HepG2 (cell line): ENCODE results near the gene BBLN. TPM values are rescaled to one million over a fixed set of nuclear protein-coding genes. Genes with fewer than 3 reads are reported as not detected.

ENCODE experiments used
- ATAC-seq: fragments of 200-7000 bp; cut with Tn5 transposase; 3 replicates; pipeline ENCODE4 v1.9.1; 2020; ENCODE audit warnings: mild to moderate bottlenecking, moderate library complexity
- BruUV-seq: library from RNA; stranded (reverse); fragments of 400-500 nt; replicated peaks from 2 replicates; lab custom pipeline; 2021; lab: Mats Ljungman, UMichigan
- CTCF ChIA-PET: fragments of 300-600 bp; formaldehyde crosslinking; extraction: SDS; loops from one replicate; lab custom pipeline; 2021; ENCODE audit warnings: low total read pairs, inconsistent platforms, low intra/inter-chr PET ratio; lab: Yijun Ruan, JAX
- POLR2A ChIA-PET: fragments of 350-600 bp; sonication (Branson Sonifier 250); formaldehyde crosslinking; loops from one replicate; lab custom pipeline; 2020; ENCODE audit warnings: antibody characterized with exemption, inconsistent platforms; lab: Yijun Ruan, JAX
- DNase-seq: peaks from one replicate; pipeline ENCODE4 v3.0.0-alpha.2; 2015; ENCODE audit warnings: low spot score
- FAIRE-seq: peaks from 3 replicates; lab custom pipeline; 2011; peaks lifted over from hg19 to GRCh38; lab: Jason Lieb, UNC
- H2AFZ ChIP-seq: one replicate; pipeline ENCODE4 v1.6.1; 2011; ENCODE audit warnings: low read length, inconsistent platforms
- H3K27ac ChIP-seq: fragments of 300-600 bp; 3 replicates; pipeline ENCODE4 v1.8.0; 2011; ENCODE audit warnings: mixed run types, mild to moderate bottlenecking, mixed read lengths, low read length, inconsistent platforms; ENCODE audit not compliant: insufficient read depth; ENCODE audit errors: extremely low read length
- H3K27me3 ChIP-seq, 2 experiments: fragments of 200-600 bp in 1 of 2; 2 replicates in 1 of 2; 3 replicates in 1 of 2; pipeline versions ENCODE4 v1.6.0 to v1.8.0; 2011; ENCODE audit warnings: low read length in 2 of 2, mild to moderate bottlenecking in 2 of 2, moderate library complexity in 2 of 2, inconsistent platforms in 1 of 2; ENCODE audit not compliant: insufficient read depth in 2 of 2, control insufficient read depth in 1 of 2
- H3K36me3 ChIP-seq, 2 experiments: fragments of 200-600 bp in 1 of 2; replicated peaks in 1 of 2; 2 replicates in 1 of 2; 3 replicates in 1 of 2; pipeline versions ENCODE4 v1.5.1 to v1.8.0; 2011; ENCODE audit warnings: low read length in 2 of 2, inconsistent platforms in 1 of 2; ENCODE audit not compliant: insufficient read depth in 2 of 2, control insufficient read depth in 1 of 2
- H3K4me1 ChIP-seq: 2 replicates; pipeline ENCODE4 v1.5.1; 2012; ENCODE audit warnings: low read length, inconsistent platforms; ENCODE audit not compliant: insufficient read depth
- H3K4me2 ChIP-seq: 2 replicates; pipeline ENCODE4 v1.6.0; 2011; ENCODE audit warnings: low read depth, low read length, inconsistent platforms
- H3K4me3 ChIP-seq, 3 experiments: fragments of 200-600 bp in 1 of 3; sonication (generic), shearing (Covaris generic) in 1 of 3; replicated peaks in 1 of 3; 2 replicates each; pipeline ENCODE4 v1.5.1; 2011 to 2016; ENCODE audit warnings: low read length in 3 of 3, inconsistent platforms in 2 of 3, low read depth in 2 of 3, mild to moderate bottlenecking in 2 of 3, control low read depth in 1 of 3, mixed read lengths in 1 of 3; ENCODE audit not compliant: insufficient read depth in 1 of 3
- H3K79me2 ChIP-seq: one replicate; pipeline ENCODE4 v1.6.1; 2011; ENCODE audit warnings: low read length, inconsistent platforms; ENCODE audit not compliant: insufficient read depth
- H3K9ac ChIP-seq: 2 replicates; pipeline ENCODE4 v1.6.0; 2011; ENCODE audit warnings: mild to moderate bottlenecking, low read depth, low read length, inconsistent platforms; ENCODE audit not compliant: insufficient read depth
- H3K9me3 ChIP-seq: 2 replicates; pipeline ENCODE4 v1.5.1; 2012; ENCODE audit warnings: mild to moderate bottlenecking, low read length
- H4K20me1 ChIP-seq: 2 replicates; pipeline ENCODE4 v1.6.0; 2011; ENCODE audit warnings: inconsistent platforms, mild to moderate bottlenecking, low read length, moderate library complexity; ENCODE audit not compliant: insufficient read depth
- MYPOP ChIP-seq: sonication (generic); formaldehyde crosslinking; IDR thresholded peaks from 2 replicates; pipeline ENCODE4 v1.8.1; 2023; ENCODE audit warnings: mild to moderate bottlenecking, moderate library complexity, missing genetic modification reagents
- NFRKB ChIP-seq: fragments of 450-650 bp; IDR thresholded peaks from 2 replicates; pipeline ENCODE4 v1.6.1; 2017
- POGK ChIP-seq: sonication (generic); formaldehyde crosslinking; conservative IDR thresholded peaks from 2 replicates; pipeline ENCODE4 v1.8.0; 2022; ENCODE audit warnings: mild to moderate bottlenecking, moderate library complexity, missing genetic modification reagents
- POLR2A ChIP-seq, 2 experiments: IDR thresholded peaks; 2 replicates each; pipeline ENCODE4 v1.6.1; 2011; ENCODE audit warnings: low read depth in 2 of 2, low read length in 2 of 2, mild to moderate bottlenecking in 1 of 2, moderate library complexity in 1 of 2; ENCODE audit not compliant: insufficient read depth in 1 of 2
- TEF ChIP-seq: sonication (generic); formaldehyde crosslinking; IDR thresholded peaks from 2 replicates; pipeline ENCODE4 v1.5.0; 2020; ENCODE audit warnings: missing genetic modification reagents
- ZFY ChIP-seq: sonication (generic); formaldehyde crosslinking; IDR thresholded peaks from 2 replicates; pipeline ENCODE4 v1.4.0; 2020; ENCODE audit warnings: missing genetic modification reagents
- ZHX1 ChIP-seq: sonication (generic); formaldehyde crosslinking; IDR thresholded peaks from 2 replicates; pipeline ENCODE4 v1.8.1; 2022; ENCODE audit warnings: low read depth, mild to moderate bottlenecking, missing genetic modification reagents
- ZNF557 ChIP-seq: sonication (generic); formaldehyde crosslinking; IDR thresholded peaks from 2 replicates; pipeline ENCODE4 v1.4.0; 2020; ENCODE audit warnings: missing genetic modification reagents
- ZNF562 ChIP-seq: sonication (generic); formaldehyde crosslinking; IDR thresholded peaks from 2 replicates; pipeline ENCODE4 v1.8.0; 2022; ENCODE audit warnings: missing genetic modification reagents, borderline replicate concordance
- ZNF607 ChIP-seq: sonication (generic); formaldehyde crosslinking; IDR thresholded peaks from 2 replicates; pipeline ENCODE4 v1.5.1; 2020; ENCODE audit warnings: missing genetic modification reagents, mild to moderate bottlenecking, borderline replicate concordance
- ZNF687 ChIP-seq: sonication (generic); formaldehyde crosslinking; IDR thresholded peaks from 2 replicates; pipeline ENCODE4 v1.5.1; 2020; ENCODE audit warnings: mild to moderate bottlenecking, missing genetic modification reagents, moderate library complexity
- ZNF775 ChIP-seq: sonication (generic); formaldehyde crosslinking; IDR thresholded peaks from 2 replicates; pipeline ENCODE4 v1.4.0; 2020; ENCODE audit warnings: missing genetic modification reagents, mild to moderate bottlenecking, moderate library complexity, borderline replicate concordance
- ZNF850 ChIP-seq: sonication (generic); formaldehyde crosslinking; conservative IDR thresholded peaks from 2 replicates; pipeline ENCODE4 v1.9.0; 2021; ENCODE audit warnings: mild to moderate bottlenecking, missing genetic modification reagents
- WGBS: methylation state at CpG from one replicate; pipeline ENCODE4 v1.1.6; 2017; ENCODE audit warnings: low lambda C conversion rate; 5-methylcytosine and 5-hydroxymethylcytosine counted together
- in situ Hi-C: cut with HindIII; loops from 2 replicates; pipeline ENCODE4 v1.10.0; 2017; ENCODE audit warnings: low pct_unique_long_range_greater_than_20kb; ENCODE audit not compliant: extremely low pct_ligation_motif_present
- intact Hi-C: fragments of 100-400 bp; cut with micrococcal nuclease; formaldehyde crosslinking; loops from one replicate; pipeline ENCODE4 v1.10.0; 2022; ENCODE audit not compliant: unreplicated experiment
- polyA plus RNA-seq, 8 experiments: library from polyadenylated mRNA; depleted of rRNA in 3 of 8; stranded (reverse) in 7 of 8; unstranded in 1 of 8; fragments of >200 nt; fragmentation: Illumina TruSeq in 4 of 8; extraction: Trizol in 4 of 8; gene quantifications; 2 replicates each; pipeline versions ENCODE4 v1.2.1 to v1.2.3, GENCODE V29; 2011 to 2016; ENCODE audit warnings: low read depth in 4 of 8, missing spikeins in 1 of 8, mixed read lengths in 1 of 8; ENCODE audit not compliant: insufficient read depth in 1 of 8
- total RNA-seq, 5 experiments: library from RNA; depleted of rRNA; stranded (reverse); fragments of >200 nt; fragmentation: Illumina TruSeq; extraction: Trizol; gene quantifications; 2 replicates each; pipeline ENCODE4 v1.2.3, GENCODE V29; 2016; ENCODE audit warnings: low read depth in 1 of 5

Gene BBLN
- total and polyA plus RNA-seq, 2 of the 13 experiments (the other 11 are each of a cell fraction or from before 2014, with no cell fraction given) = 27.6 to 33.1 TPM

GRCh38 chr9:128162215-128163026, 2.4 kb downstream of the BBLN start:
- intact Hi-C loops = no loop called here
- H3K4me2 ChIP-seq = no peak overlapping the region
- CTCF ChIA-PET = no interaction called here
- no peak for TF ChIP-seq ZNF850 (CRISPR knock-in tag)
- no peak for TF ChIP-seq ZFY (CRISPR knock-in tag)
- TF ChIP-seq ZNF775 (CRISPR knock-in tag) = no peak
- TF ChIP-seq POGK (CRISPR knock-in tag) = no peak
- TF ChIP-seq ZNF562 = no peak
- TF ChIP-seq ZNF557 = no peak
- TF ChIP-seq MYPOP (CRISPR knock-in tag) = no peak
- no peak for TF ChIP-seq NFRKB
- no peak for TF ChIP-seq POLR2A (IDR thresholded peaks at IDR 0.05; ENCODE audit: insufficient read depth in 1 of 2, low read depth in 2 of 2, low read length in 2 of 2)
- no peak for TF ChIP-seq ZNF607
- TF ChIP-seq TEF (CRISPR knock-in tag) = no peak
- TF ChIP-seq ZHX1 (CRISPR knock-in tag) = no peak
- no peak for TF ChIP-seq ZNF687

More at GRCh38 chr9:128162215-128163026, 2.4 kb downstream of the BBLN start:
- Histone ChIP-seq H3K36me3 (peaks cover 9 to 37% of the 10 kb centered on the region in 2 experiments; a peak in 4 of 5 replicates), H4K20me1 (no peaks in the 10 kb centered on the region), H3K27ac (no peak overlapping the region), H3K4me1 (peaks cover 16% of the 10 kb centered on the region), H2AFZ (no peak overlapping the region), H3K27me3 (no peaks in the 10 kb centered on the region), H3K4me3 (no peak overlapping the region), H3K79me2 (no peaks in the 10 kb centered on the region), H3K9ac (no peak overlapping the region), H3K9me3 (no peaks in the 10 kb centered on the region)
- no peak for ATAC-seq
- in situ Hi-C loops = no loop called here
- DNase-seq = no peak
- 96% methylated on average over 9 of the region's 10 CpGs for WGBS
- no peak for FAIRE-seq
- POLR2A ChIA-PET = no interaction called here
- no TSS peak for BruUV-seq
